ENCODE measurements around the gene MTREX. TPM values are rescaled to one million over a fixed set of nuclear protein-coding genes. Genes with fewer than 3 reads are reported as not detected.
A peak's percentile ranks its signal among the peaks of the same experiment; 100 is the strongest.

The MTREX gene
- total and polyA plus RNA-seq, 4 donors = 10.0 to 43.8 (median 23.7) TPM

GRCh38 chr5:55364537-55365055 lies 56.8 kb downstream of the MTREX start:
- H3K27ac ChIP-seq (ENCODE audit: low read depth in 1 of 2, low read length in 2 of 2) = peak overlapping the region; percentile 25 to 57
- H3K9ac ChIP-seq (ENCODE audit: low read depth in 1 of 2, low read length in 2 of 2) = no peak overlapping the region
- H3K4me1 ChIP-seq (ENCODE audit: control insufficient read depth in 4 of 4, insufficient read depth in 4 of 4, low read length in 3 of 4) = peaks cover 0 to 19% (median 8%) of the 10 kb centered on the region in 4 donors
- 40% methylated on average over 4 of the region's 4 CpGs for WGBS
- DNase-seq (ENCODE audit: low spot score) = no peak
- no peaks in the 10 kb centered on the region for H3K27me3 ChIP-seq (ENCODE audit: control insufficient read depth in 4 of 4, insufficient read depth in 4 of 4, low read length in 3 of 4)
- peaks cover 3 to 13% (median 12%) of the 10 kb centered on the region in 4 donors for H3K36me3 ChIP-seq (ENCODE audit: control insufficient read depth in 4 of 4, insufficient read depth in 3 of 4, low read depth in 1 of 4, low read length in 3 of 4)
- H3K4me3 ChIP-seq (ENCODE audit: low read depth in 1 of 3, low read length in 3 of 3) = peak overlapping the region in 1 of 3 donors; percentile 33
- TF ChIP-seq HNF4G (IDR thresholded peaks at IDR 0.05) (peak; percentile 24), RXRA (IDR thresholded peaks at IDR 0.05) (peak; percentile 9 to 33), RAD21 (IDR thresholded peaks at IDR 0.05) (peak in 1 of 2 donors; percentile 9), TAF1 (conservative IDR thresholded peaks at IDR 0.05) (no peak), EGR1 (IDR thresholded peaks at IDR 0.05; ENCODE audit: low read depth in 2 of 2) (no peak), NR2F2 (IDR thresholded peaks at IDR 0.05) (no peak), SP1 (IDR thresholded peaks at IDR 0.05) (peak; percentile 47), ATF3 (IDR thresholded peaks at IDR 0.05) (no peak), YY1 (IDR thresholded peaks at IDR 0.05) (no peak), JUND (IDR thresholded peaks at IDR 0.05) (peak in 1 of 2 donors; percentile 19), HNF4A (conservative IDR thresholded peaks at IDR 0.05) (peak; percentile 19 to 53), GABPA (IDR thresholded peaks at IDR 0.05 in 1 of 2, conservative IDR thresholded peaks at IDR 0.05 in 1 of 2) (no peak), CTCF (IDR thresholded peaks at IDR 0.05; ENCODE audit: low read depth, low read length, missing input control) (no peak), MAX (IDR thresholded peaks at IDR 0.05) (peak; percentile 10), REST (IDR thresholded peaks at IDR 0.05) (no peak), FOXA1 (IDR thresholded peaks at IDR 0.05) (no peak), FOXA2 (IDR thresholded peaks at IDR 0.05) (peak; percentile 29), ZBTB33 (IDR thresholded peaks at IDR 0.05) (no peak)
- no peaks in the 10 kb centered on the region for H3K9me3 ChIP-seq (ENCODE audit: control insufficient read depth in 4 of 4, low read length in 3 of 4)

All from liver (tissue), 9 donors.